VCaP (cell line): Measurements from ENCODE around the gene HRC.

Experiments
- H3K27ac ChIP-seq: fragments of 450-650 bp; 2 replicates; pipeline ENCODE4 v1.5.1; 2017
- TF ChIP-seq, protein P1 (sequence below): fragments of 450-650 bp; conservative IDR thresholded peaks from 2 replicates; pipeline ENCODE4 v1.5.1; 2017; ENCODE audit warnings: mild to moderate bottlenecking, moderate library complexity

Gene HRC

DNA sequence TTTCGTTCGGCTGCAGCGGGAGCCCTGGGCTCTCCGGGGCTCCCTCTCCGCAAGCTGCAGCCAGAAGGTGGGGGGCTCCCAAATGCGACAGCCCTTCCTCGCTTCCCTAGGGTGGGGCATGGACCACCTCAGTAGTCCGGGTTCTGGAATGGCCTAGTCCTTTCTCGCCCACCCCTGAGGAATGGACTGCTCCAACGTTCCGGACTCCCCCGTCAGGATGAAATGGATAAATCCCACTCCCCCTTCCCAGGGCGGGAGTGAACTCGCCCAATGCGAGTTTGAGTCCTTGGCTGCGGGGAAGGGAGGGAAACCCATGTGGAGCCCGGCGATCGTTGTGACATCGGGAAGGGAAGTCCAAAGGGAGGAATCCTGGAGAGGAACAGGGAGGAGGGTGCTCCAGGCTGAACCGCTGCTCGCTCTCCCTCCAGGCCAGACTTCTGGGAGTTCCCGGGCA, 5.5 kb downstream of the HRC start:
- TF ChIP-seq, protein P1, sequence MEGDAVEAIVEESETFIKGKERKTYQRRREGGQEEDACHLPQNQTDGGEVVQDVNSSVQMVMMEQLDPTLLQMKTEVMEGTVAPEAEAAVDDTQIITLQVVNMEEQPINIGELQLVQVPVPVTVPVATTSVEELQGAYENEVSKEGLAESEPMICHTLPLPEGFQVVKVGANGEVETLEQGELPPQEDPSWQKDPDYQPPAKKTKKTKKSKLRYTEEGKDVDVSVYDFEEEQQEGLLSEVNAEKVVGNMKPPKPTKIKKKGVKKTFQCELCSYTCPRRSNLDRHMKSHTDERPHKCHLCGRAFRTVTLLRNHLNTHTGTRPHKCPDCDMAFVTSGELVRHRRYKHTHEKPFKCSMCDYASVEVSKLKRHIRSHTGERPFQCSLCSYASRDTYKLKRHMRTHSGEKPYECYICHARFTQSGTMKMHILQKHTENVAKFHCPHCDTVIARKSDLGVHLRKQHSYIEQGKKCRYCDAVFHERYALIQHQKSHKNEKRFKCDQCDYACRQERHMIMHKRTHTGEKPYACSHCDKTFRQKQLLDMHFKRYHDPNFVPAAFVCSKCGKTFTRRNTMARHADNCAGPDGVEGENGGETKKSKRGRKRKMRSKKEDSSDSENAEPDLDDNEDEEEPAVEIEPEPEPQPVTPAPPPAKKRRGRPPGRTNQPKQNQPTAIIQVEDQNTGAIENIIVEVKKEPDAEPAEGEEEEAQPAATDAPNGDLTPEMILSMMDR = no peak
- H3K27ac ChIP-seq = peak overlapping the region; percentile 98

DNA sequence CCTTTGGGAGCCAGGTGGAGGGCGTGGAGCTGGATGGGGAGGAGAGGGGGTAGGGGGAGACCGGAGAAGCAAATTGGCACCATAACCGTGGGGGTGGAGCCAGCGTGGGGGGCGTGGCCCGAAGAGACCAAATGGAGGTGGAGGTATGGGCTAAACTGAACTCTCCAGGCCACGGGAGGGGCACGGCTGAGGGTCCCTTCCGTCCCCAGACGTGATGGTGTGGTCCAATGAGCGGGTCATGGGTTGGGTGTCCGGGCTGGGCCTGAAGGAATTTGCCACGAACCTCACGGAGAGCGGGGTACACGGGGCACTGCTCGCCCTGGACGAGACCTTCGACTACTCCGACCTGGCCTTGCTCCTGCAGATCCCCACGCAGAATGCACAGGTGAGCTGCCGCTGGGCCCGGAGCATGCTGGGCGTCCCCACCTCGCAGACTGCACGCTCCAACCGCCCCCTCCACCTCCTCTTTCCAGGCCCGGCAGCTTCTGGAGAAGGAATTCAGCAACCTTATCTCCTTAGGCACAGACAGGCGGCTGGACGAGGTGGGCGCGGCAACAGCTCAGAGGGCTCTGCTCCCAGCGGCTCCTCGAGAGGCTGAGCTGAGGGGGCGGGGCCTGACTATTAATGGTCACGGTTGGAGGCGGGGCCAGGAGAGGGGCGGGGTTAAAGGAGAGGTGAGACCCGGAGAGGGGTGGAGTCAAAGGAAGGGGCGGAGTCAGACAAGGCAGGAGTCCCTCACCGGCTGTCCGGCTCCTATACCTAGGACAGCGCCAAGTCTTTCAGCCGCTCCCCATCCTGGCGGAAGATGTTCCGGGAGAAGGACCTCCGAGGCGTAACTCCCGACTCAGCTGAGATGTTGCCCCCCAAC, 6.2 kb downstream of the HRC start:
- TF ChIP-seq, protein P1 = no peak

DNA sequence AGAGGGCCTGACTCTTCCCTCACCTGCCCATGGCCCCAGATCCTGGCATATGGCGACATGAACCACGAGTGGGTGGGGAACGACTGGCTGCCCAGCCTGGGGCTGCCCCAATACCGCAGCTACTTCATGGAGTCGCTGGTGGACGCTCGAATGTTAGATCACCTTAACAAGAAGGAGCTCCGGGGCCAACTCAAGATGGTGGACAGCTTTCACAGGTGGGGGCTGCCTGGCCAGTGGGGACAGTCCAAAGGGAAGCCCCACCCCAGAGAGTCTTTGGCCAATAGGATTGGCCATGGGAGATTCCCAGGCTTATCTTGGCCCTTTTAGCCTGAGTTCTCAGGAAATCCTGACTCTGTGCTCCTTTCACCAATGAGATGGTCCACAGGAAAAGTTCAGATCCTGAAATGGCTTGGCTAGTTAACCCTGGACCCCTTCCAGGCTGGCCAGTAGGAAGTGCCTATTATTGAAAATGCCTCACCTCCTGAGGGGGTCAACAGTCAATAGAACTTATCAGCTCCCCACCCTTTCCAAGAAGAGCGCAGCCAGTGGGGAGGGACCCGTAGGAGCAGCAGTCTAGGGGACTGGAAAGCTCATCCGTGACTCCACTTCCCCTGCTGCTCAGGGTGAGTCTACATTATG, 7.0 kb downstream of the HRC start:
- TF ChIP-seq, protein P1 = no peak
- H3K27ac ChIP-seq = peak overlapping the region; percentile 98

More for the DNA sequence above, 6.2 kb downstream of the HRC start:
- peak overlapping the region; percentile 98 for H3K27ac ChIP-seq

DNA sequence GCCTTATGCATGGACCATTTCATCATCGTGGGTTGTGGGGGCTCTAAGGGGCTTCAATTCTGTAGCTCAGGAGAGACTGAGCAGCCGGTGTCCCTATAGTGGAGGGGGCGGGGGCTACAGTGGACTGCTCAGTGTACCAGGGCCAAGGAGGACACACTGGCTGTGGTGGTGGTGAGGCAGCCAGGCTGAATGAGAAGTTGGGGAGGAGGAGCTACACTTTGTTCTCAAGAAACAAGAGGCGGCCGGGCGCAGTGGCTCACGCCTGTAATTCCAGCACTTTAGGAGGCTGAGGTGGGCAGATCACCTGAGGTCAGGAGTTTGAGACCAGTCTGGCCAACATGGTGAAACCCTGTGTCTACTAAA, 8.8 kb downstream of the HRC start:
- 0 out of 2 replicates have a peak overlapping the region, but pooled peaks have one; percentile 9 for H3K27ac ChIP-seq

DNA sequence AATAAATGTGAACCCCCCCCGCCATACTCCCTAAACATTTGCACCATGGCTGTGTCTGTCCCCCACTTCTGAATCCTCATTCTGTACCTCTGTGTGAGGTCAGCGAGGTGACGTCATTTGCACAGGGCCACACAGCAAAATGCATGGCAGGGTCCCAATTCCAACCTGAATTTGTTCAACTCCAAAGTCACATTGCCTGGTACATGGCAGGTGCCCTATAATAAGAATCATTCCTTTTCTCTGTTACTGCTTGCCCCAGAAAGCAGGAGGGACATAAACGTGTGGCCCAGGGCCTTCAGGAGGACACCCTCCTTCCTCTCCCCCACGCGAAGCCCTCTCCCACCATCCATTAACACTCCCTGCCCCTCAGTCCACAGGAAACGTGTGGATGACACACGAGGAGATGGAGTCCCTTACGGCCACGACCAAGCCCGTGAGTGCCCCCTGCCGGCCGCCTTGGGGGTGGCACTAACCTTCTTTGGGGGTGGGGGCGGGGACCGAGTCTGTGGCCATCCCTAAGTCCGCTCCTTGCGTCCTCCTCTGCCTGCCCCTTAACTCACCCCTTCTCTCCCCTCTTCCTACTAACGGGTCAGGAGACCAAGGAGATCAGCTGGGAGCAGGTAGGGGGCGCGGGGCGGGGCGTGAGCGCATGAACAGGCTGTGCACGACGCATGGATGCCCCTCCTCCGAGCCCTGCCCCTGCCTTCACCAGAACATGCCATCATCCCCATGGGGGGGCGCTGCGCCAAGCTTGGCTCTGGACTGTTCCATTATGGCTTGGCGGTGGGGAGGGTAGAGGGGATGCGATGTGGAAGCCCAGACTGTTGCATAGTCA, 9.4 kb downstream of the HRC start:
- TF ChIP-seq, protein P1 = peak; percentile 89
- 0 out of 2 replicates have a peak overlapping the region, but pooled peaks have one; percentile 9 for H3K27ac ChIP-seq

DNA sequence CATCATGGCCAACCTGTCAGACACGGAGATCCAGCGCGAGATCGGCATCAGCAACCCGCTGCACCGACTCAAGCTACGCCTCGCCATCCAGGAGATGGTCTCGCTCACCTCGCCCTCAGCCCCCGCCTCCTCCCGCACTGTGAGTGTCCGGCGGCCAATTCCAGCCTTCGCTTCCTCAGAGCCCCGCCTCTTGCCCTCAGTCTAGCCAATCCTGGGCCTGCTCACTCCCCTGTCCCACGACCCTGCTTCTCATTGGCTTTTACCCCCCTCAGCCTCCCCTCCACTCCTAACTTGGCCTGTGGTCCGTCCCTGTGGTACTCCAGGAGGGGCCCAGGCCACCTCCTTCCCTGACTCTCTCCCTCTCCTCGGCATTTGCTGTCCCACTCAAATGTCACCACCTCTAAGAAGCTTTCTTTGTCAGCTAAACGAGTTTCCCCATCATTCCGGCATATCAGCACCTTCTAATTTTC, 12.3 kb downstream of the HRC start:
- TF ChIP-seq, protein P1 = no peak
- H3K27ac ChIP-seq = peak overlapping the region; percentile 58

DNA sequence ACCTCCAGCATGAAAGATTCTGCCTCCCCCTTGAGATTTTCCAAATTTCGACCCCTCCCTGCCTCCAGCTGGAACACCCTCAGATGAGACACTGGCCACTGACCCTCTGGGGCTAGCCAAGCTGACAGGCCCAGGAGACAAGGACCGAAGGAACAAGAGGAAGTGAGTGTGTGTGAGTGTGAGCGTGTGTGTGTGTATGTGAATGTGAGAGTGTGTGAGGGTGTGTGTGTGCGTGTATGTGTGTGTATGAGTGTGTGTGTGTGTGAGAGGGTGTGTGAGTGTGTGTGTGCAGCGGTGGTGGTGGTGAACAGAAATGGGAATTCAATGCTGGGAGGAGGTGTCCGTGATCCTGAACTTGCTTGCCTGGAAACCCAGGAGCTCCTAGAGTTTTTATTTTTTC, 13.8 kb downstream of the HRC start:
- TF ChIP-seq, protein P1 = no peak
- no peak overlapping the region for H3K27ac ChIP-seq
